GM18861 (cell line): ENCODE results near the gene KIAA1614.
A peak's percentile ranks its signal among the peaks of the same experiment; 100 is the strongest.

Experiments
- ATAC-seq: cut with Tn5 transposase; IDR thresholded peaks from one replicate; pipeline ENCODE4 v1.9.1; 2021; ENCODE audit not compliant: unreplicated experiment

KIAA1614 gene

GRCh38 chr1:180906511-180906910 is 6.2 kb upstream of the KIAA1614 start:
- no peak for ATAC-seq

- no peak for ATAC-seq
Measured at GRCh38 chr1:180907313-180908055, 5.2 kb upstream of the KIAA1614 start.

GRCh38 chr1:180908074-180908765 is 4.5 kb upstream of the KIAA1614 start:
- no peak for ATAC-seq

GRCh38 chr1:180909005-180909414 is 3.7 kb upstream of the KIAA1614 start:
- ATAC-seq: peak; percentile 20

- ATAC-seq: peak; percentile 48
Measured at GRCh38 chr1:180909462-180909976, 3.2 kb upstream of the KIAA1614 start.

GRCh38 chr1:180911640-180912191 is 981 bp upstream of the KIAA1614 start:
- no peak for ATAC-seq

GRCh38 chr1:180912211-180912800 is 391 bp upstream of the KIAA1614 start:
- no peak for ATAC-seq

GRCh38 chr1:180915426-180915965 is 2.8 kb downstream of the KIAA1614 start:
- no peak for ATAC-seq

GRCh38 chr1:180916012-180916770 is 3.5 kb downstream of the KIAA1614 start:
- no peak for ATAC-seq

GRCh38 chr1:180916771-180917170 is 4.1 kb downstream of the KIAA1614 start:
- no peak for ATAC-seq

GRCh38 chr1:180917306-180918065 is 4.8 kb downstream of the KIAA1614 start:
- ATAC-seq: no peak

GRCh38 chr1:180918519-180918918 is 5.8 kb downstream of the KIAA1614 start:
- ATAC-seq: no peak

- no peak for ATAC-seq
Measured at GRCh38 chr1:180919183-180919700, 6.5 kb downstream of the KIAA1614 start.

GRCh38 chr1:180920193-180920592 is 7.5 kb downstream of the KIAA1614 start:
- no peak for ATAC-seq

- ATAC-seq: no peak
Measured at GRCh38 chr1:180920702-180921101, 8.0 kb downstream of the KIAA1614 start.

- no peak for ATAC-seq
Measured at GRCh38 chr1:180921386-180921785, 8.7 kb downstream of the KIAA1614 start.

GRCh38 chr1:180921891-180922630 is 9.4 kb downstream of the KIAA1614 start:
- no peak for ATAC-seq

GRCh38 chr1:180922631-180923015 is 9.9 kb downstream of the KIAA1614 start:
- ATAC-seq: no peak
